ENCODE data around the gene LDB2. TPM values are rescaled to one million over a fixed set of nuclear protein-coding genes. Genes with fewer than 3 reads are reported as not detected.
"Not testable (repeated sequence)": the region's sequence is repeated elsewhere in the genome, so short reads cannot be mapped to it uniquely, and the experiment has no call there.

The LDB2 gene
- total RNA-seq (not detected), polyA plus RNA-seq (not detected)

GRCh38 chr4:16897991-16898827, at the start of gene LDB2:
LDB2 (minus strand) TSS chr4:16898645.
- H3K9me3 Mint-ChIP-seq: peaks cover 0 to 2% (median 0%) of the 10 kb centered on the region in 5 donors

GRCh38 chr4:16942491-16942890, 44.0 kb upstream of the LDB2 start:
- no peaks in the 10 kb centered on the region for H3K36me3 Mint-ChIP-seq
- H3K4me3 Mint-ChIP-seq: no peak overlapping the region
- H3K27me3 Mint-ChIP-seq: peaks cover 2 to 10% of the 10 kb centered on the region in 2 donors
- CTCF ChIA-PET: no interaction called here
- H3K36me3 ChIP-seq (ENCODE audit: insufficient read depth, low read length): no peaks in the 10 kb centered on the region
- no peaks in the 10 kb centered on the region for H3K4me1 Mint-ChIP-seq
- no peaks in the 10 kb centered on the region for H3K27me3 ChIP-seq (ENCODE audit: insufficient read depth, low read length, poor library complexity, severe bottlenecking)
- no peaks in the 10 kb centered on the region for H3K4me1 ChIP-seq (ENCODE audit: insufficient read depth, low read length)
- H3K9me3 Mint-ChIP-seq: peaks cover 0 to 3% (median 0%) of the 10 kb centered on the region in 5 donors
- H3K9me3 ChIP-seq (ENCODE audit: low read length): no peaks in the 10 kb centered on the region
- no peak overlapping the region for H3K27ac Mint-ChIP-seq
- no peak overlapping the region for H3K27ac ChIP-seq (ENCODE audit: low read depth, low read length)
- no peak overlapping the region for H3K4me3 ChIP-seq (ENCODE audit: low read length)
- POLR2A ChIA-PET: no interaction called here
- DNase-seq: no peak

More at GRCh38 chr4:16897991-16898827, at the start of gene LDB2:
- DNase-seq: no peak
- Histone ChIP-seq H3K27ac (ENCODE audit: low read depth, low read length) (no peak within 1 kb of the TSS), H3K27me3 (ENCODE audit: insufficient read depth, low read length, poor library complexity, severe bottlenecking) (no peaks in the 10 kb centered on the region), H3K9me3 (ENCODE audit: low read length) (no peaks in the 10 kb centered on the region), H3K4me3 (ENCODE audit: low read length) (no peak within 1 kb of the TSS), H3K36me3 (ENCODE audit: insufficient read depth, low read length) (no peaks in the 10 kb centered on the region), H3K4me1 (ENCODE audit: insufficient read depth, low read length) (peaks cover 15% of the 10 kb centered on the region)
- Mint-ChIP-seq H3K27me3 (peaks cover 4 to 15% of the 10 kb centered on the region in 2 donors), H3K4me1 (peaks cover 19 to 30% (median 23%) of the 10 kb centered on the region in 3 donors), H3K36me3 (no peaks in the 10 kb centered on the region), H3K27ac (no peak within 1 kb of the TSS), H3K4me3 (peak within 1 kb of the TSS in 2 of 7 donors; percentile 19 to 61)
- CTCF ChIA-PET: interaction anchor here (1.4 kb wide), 1 partner anchor 16 kb away, joined by 4 read pairs; no protein-coding TSS in a partner anchor
- POLR2A ChIA-PET: no interaction called here

GRCh38 chr4:16939178-16939577, 40.7 kb upstream of the LDB2 start:
- H3K27ac ChIP-seq (ENCODE audit: low read depth, low read length): no peak overlapping the region
- H3K27me3 ChIP-seq (ENCODE audit: insufficient read depth, low read length, poor library complexity, severe bottlenecking): no peaks in the 10 kb centered on the region
- no peak overlapping the region for H3K4me3 ChIP-seq (ENCODE audit: low read length)
- Mint-ChIP-seq H3K4me3 (no peak overlapping the region), H3K9me3 (peaks cover 0 to 5% (median 0%) of the 10 kb centered on the region in 5 donors), H3K4me1 (no peaks in the 10 kb centered on the region), H3K27me3 (peaks cover 2 to 15% of the 10 kb centered on the region in 2 donors), H3K36me3 (no peaks in the 10 kb centered on the region), H3K27ac (no peak overlapping the region)
- H3K36me3 ChIP-seq (ENCODE audit: insufficient read depth, low read length): no peaks in the 10 kb centered on the region
- DNase-seq: no peak
- POLR2A ChIA-PET: no interaction called here
- CTCF ChIA-PET: no interaction called here
- H3K4me1 ChIP-seq (ENCODE audit: insufficient read depth, low read length): no peaks in the 10 kb centered on the region
- H3K9me3 ChIP-seq (ENCODE audit: low read length): no peaks in the 10 kb centered on the region

- peaks cover 0 to 5% (median 0%) of the 10 kb centered on the region in 5 donors for H3K9me3 Mint-ChIP-seq
- H3K4me1 ChIP-seq (ENCODE audit: insufficient read depth, low read length): no peaks in the 10 kb centered on the region
- no peak overlapping the region for H3K4me3 ChIP-seq (ENCODE audit: low read length)
- H3K27ac ChIP-seq (ENCODE audit: low read depth, low read length): no peak overlapping the region
- no peak overlapping the region for H3K4me3 Mint-ChIP-seq
- ChIA-PET CTCF (no interaction called here), POLR2A (no interaction called here)
- H3K36me3 Mint-ChIP-seq: no peaks in the 10 kb centered on the region
- no peaks in the 10 kb centered on the region for H3K9me3 ChIP-seq (ENCODE audit: low read length)
- H3K36me3 ChIP-seq (ENCODE audit: insufficient read depth, low read length): no peaks in the 10 kb centered on the region
- peaks cover 2 to 15% of the 10 kb centered on the region in 2 donors for H3K27me3 Mint-ChIP-seq
- DNase-seq: no peak
- H3K27ac Mint-ChIP-seq: no peak overlapping the region
- no peaks in the 10 kb centered on the region for H3K27me3 ChIP-seq (ENCODE audit: insufficient read depth, low read length, poor library complexity, severe bottlenecking)
- no peaks in the 10 kb centered on the region for H3K4me1 Mint-ChIP-seq
Observed at GRCh38 chr4:16938512-16939040, 40.1 kb upstream of the LDB2 start.

- Histone ChIP-seq H3K4me1 (ENCODE audit: insufficient read depth, low read length) (no peaks in the 10 kb centered on the region), H3K4me3 (ENCODE audit: low read length) (no peak overlapping the region), H3K27ac (ENCODE audit: low read depth, low read length) (no peak overlapping the region), H3K9me3 (ENCODE audit: low read length) (no peaks in the 10 kb centered on the region), H3K36me3 (ENCODE audit: insufficient read depth, low read length) (no peaks in the 10 kb centered on the region), H3K27me3 (ENCODE audit: insufficient read depth, low read length, poor library complexity, severe bottlenecking) (no peaks in the 10 kb centered on the region)
- peaks cover 6 to 24% of the 10 kb centered on the region in 2 donors for H3K27me3 Mint-ChIP-seq
- peaks cover 0 to 3% (median 0%) of the 10 kb centered on the region in 5 donors for H3K9me3 Mint-ChIP-seq
- H3K4me1 Mint-ChIP-seq: no peaks in the 10 kb centered on the region
- CTCF ChIA-PET: no interaction called here
- no peak overlapping the region for H3K27ac Mint-ChIP-seq
- H3K4me3 Mint-ChIP-seq: no peak overlapping the region
- DNase-seq: no peak
- POLR2A ChIA-PET: no interaction called here
- H3K36me3 Mint-ChIP-seq: no peaks in the 10 kb centered on the region
Observed at GRCh38 chr4:16931339-16932305, 33.2 kb upstream of the LDB2 start.

- H3K9me3 Mint-ChIP-seq: no peaks in the 10 kb centered on the region
- ChIA-PET CTCF (no interaction called here), POLR2A (no interaction called here)
- peak overlapping the region in 1 of 8 donors; percentile 47 for H3K27ac Mint-ChIP-seq
- Histone ChIP-seq H3K27me3 (ENCODE audit: insufficient read depth, low read length, poor library complexity, severe bottlenecking) (no peaks in the 10 kb centered on the region), H3K27ac (ENCODE audit: low read depth, low read length) (no peak overlapping the region), H3K4me3 (ENCODE audit: low read length) (no peak overlapping the region), H3K4me1 (ENCODE audit: insufficient read depth, low read length) (no peaks in the 10 kb centered on the region), H3K36me3 (ENCODE audit: insufficient read depth, low read length) (no peaks in the 10 kb centered on the region), H3K9me3 (ENCODE audit: low read length) (no peaks in the 10 kb centered on the region)
- DNase-seq: no peak
- no peak overlapping the region for H3K4me3 Mint-ChIP-seq
- H3K36me3 Mint-ChIP-seq: no peaks in the 10 kb centered on the region
- H3K27me3 Mint-ChIP-seq: peaks cover 3 to 22% of the 10 kb centered on the region in 2 donors
- no peaks in the 10 kb centered on the region for H3K4me1 Mint-ChIP-seq
Observed at GRCh38 chr4:16926214-16926613, 27.8 kb upstream of the LDB2 start.

GRCh38 chr4:16918716-16919115, 20.3 kb upstream of the LDB2 start:
- DNase-seq; H3K27me3 Mint-ChIP-seq; H3K4me1 Mint-ChIP-seq; H3K4me3 ChIP-seq (ENCODE audit: low read length); H3K36me3 Mint-ChIP-seq; H3K27ac ChIP-seq (ENCODE audit: low read depth, low read length); H3K27me3 ChIP-seq (ENCODE audit: insufficient read depth, low read length, poor library complexity, severe bottlenecking); POLR2A ChIA-PET; CTCF ChIA-PET; H3K36me3 ChIP-seq (ENCODE audit: insufficient read depth, low read length); H3K4me1 ChIP-seq (ENCODE audit: insufficient read depth, low read length); H3K27ac Mint-ChIP-seq; H3K9me3 Mint-ChIP-seq; H3K9me3 ChIP-seq (ENCODE audit: low read length); H3K4me3 Mint-ChIP-seq: not testable (repeated sequence)

All from CD8-positive, alpha-beta memory T cell (primary cell).